Skeletal muscle tissue (tissue), 4 donors: ENCODE results near the gene ARHGEF33. TPM values are rescaled to one million over a fixed set of nuclear protein-coding genes. Genes with fewer than 3 reads are reported as not detected.
A peak's percentile ranks its signal among the peaks of the same experiment; 100 is the strongest.

Experiments used
- H3K27ac ChIP-seq: one replicate; pipeline ENCODE4 v1.7.0; 2013; ENCODE audit warnings: mild to moderate bottlenecking, low read depth, low read length, inconsistent platforms
- H3K27me3 ChIP-seq, 3 donors: one replicate each; pipeline ENCODE4 v1.7.0; 2013; ENCODE audit warnings: low read length in 3 of 3; ENCODE audit not compliant: control insufficient read depth in 3 of 3, insufficient read depth in 3 of 3
- H3K36me3 ChIP-seq, 3 donors: one replicate each; pipeline ENCODE4 v1.7.0; 2013; ENCODE audit warnings: low read length in 3 of 3; ENCODE audit not compliant: control insufficient read depth in 3 of 3, insufficient read depth in 3 of 3
- H3K4me1 ChIP-seq, 3 donors: one replicate each; pipeline ENCODE4 v1.7.0; 2013; ENCODE audit warnings: low read length in 3 of 3, mild to moderate bottlenecking in 3 of 3; ENCODE audit not compliant: control insufficient read depth in 3 of 3, insufficient read depth in 3 of 3
- H3K4me3 ChIP-seq, 3 donors: one replicate each; pipeline ENCODE4 v1.7.0; 2013; ENCODE audit warnings: low read length in 3 of 3
- H3K9ac ChIP-seq, 3 donors: one replicate each; pipeline ENCODE4 v1.7.0; 2013; ENCODE audit warnings: low read length in 3 of 3, mild to moderate bottlenecking in 3 of 3, moderate library complexity in 2 of 3, low read depth in 1 of 3
- H3K9me3 ChIP-seq, 3 donors: one replicate each; pipeline ENCODE4 v1.7.0; 2013; ENCODE audit warnings: low read length in 3 of 3; ENCODE audit not compliant: control insufficient read depth in 3 of 3
- total RNA-seq: library from RNA; depleted of rRNA; stranded (reverse); fragments of >200 nt; gene quantifications from one replicate; pipeline ENCODE4 v1.2.3, GENCODE V29; 2014
- donor health status: Osteomylitis.

Gene ARHGEF33
- total RNA-seq, 1 donor from 2014 or later = under 0.01 TPM

- Histone ChIP-seq H3K4me1 (no peaks in the 10 kb centered on the region), H3K4me3 (no peak overlapping the region), H3K27ac (no peak overlapping the region), H3K9me3 (no peaks in the 10 kb centered on the region), H3K9ac (no peak overlapping the region), H3K36me3 (peaks cover 5 to 22% (median 11%) of the 10 kb centered on the region in 3 donors), H3K27me3 (no peaks in the 10 kb centered on the region)
Observed at GRCh38 chr2:38991899-38992298, 102.2 kb downstream of the ARHGEF33 start.

GRCh38 chr2:38997781-38998180 lies 108.1 kb downstream of the ARHGEF33 start:
- H3K4me1 ChIP-seq = no peaks in the 10 kb centered on the region
- H3K27me3 ChIP-seq = no peaks in the 10 kb centered on the region
- H3K36me3 ChIP-seq = peaks cover 16 to 47% (median 27%) of the 10 kb centered on the region in 3 donors
- no peaks in the 10 kb centered on the region for H3K9me3 ChIP-seq
- H3K4me3 ChIP-seq = no peak overlapping the region
- H3K9ac ChIP-seq = no peak overlapping the region
- H3K27ac ChIP-seq = no peak overlapping the region

GRCh38 chr2:39000552-39000951 lies 110.9 kb downstream of the ARHGEF33 start:
- Histone ChIP-seq H3K27ac (no peak overlapping the region), H3K27me3 (no peaks in the 10 kb centered on the region), H3K9me3 (no peaks in the 10 kb centered on the region), H3K36me3 (peaks cover 15 to 38% (median 22%) of the 10 kb centered on the region in 3 donors), H3K4me3 (no peak overlapping the region), H3K4me1 (no peaks in the 10 kb centered on the region), H3K9ac (no peak overlapping the region)

- H3K27me3 ChIP-seq = no peaks in the 10 kb centered on the region
- H3K4me3 ChIP-seq = no peak overlapping the region
- H3K27ac ChIP-seq = no peak overlapping the region
- no peaks in the 10 kb centered on the region for H3K9me3 ChIP-seq
- peaks cover 16 to 27% (median 25%) of the 10 kb centered on the region in 3 donors for H3K36me3 ChIP-seq
- no peak overlapping the region for H3K9ac ChIP-seq
- no peaks in the 10 kb centered on the region for H3K4me1 ChIP-seq
Observed at GRCh38 chr2:39007875-39008504, 118.3 kb downstream of the ARHGEF33 start.

GRCh38 chr2:39008665-39009064 lies 119.0 kb downstream of the ARHGEF33 start:
- H3K9ac ChIP-seq = no peak overlapping the region
- H3K27me3 ChIP-seq = no peaks in the 10 kb centered on the region
- no peaks in the 10 kb centered on the region for H3K9me3 ChIP-seq
- peaks cover 16 to 33% (median 31%) of the 10 kb centered on the region in 3 donors for H3K36me3 ChIP-seq
- H3K4me3 ChIP-seq = no peak overlapping the region
- H3K27ac ChIP-seq = no peak overlapping the region
- H3K4me1 ChIP-seq = no peaks in the 10 kb centered on the region

- no peak overlapping the region for H3K4me3 ChIP-seq
- no peaks in the 10 kb centered on the region for H3K27me3 ChIP-seq
- H3K9ac ChIP-seq = no peak overlapping the region
- no peak overlapping the region for H3K27ac ChIP-seq
- peaks cover 6 to 28% (median 17%) of the 10 kb centered on the region in 3 donors for H3K36me3 ChIP-seq
- peaks cover 0 to 8% (median 0%) of the 10 kb centered on the region in 3 donors for H3K4me1 ChIP-seq
- no peaks in the 10 kb centered on the region for H3K9me3 ChIP-seq
Observed at GRCh38 chr2:39013871-39014270, 124.2 kb downstream of the ARHGEF33 start.

GRCh38 chr2:39015424-39015823 lies 125.7 kb downstream of the ARHGEF33 start:
- Histone ChIP-seq H3K27me3 (no peaks in the 10 kb centered on the region), H3K4me1 (peaks cover 0 to 8% (median 0%) of the 10 kb centered on the region in 3 donors), H3K4me3 (no peak overlapping the region), H3K27ac (no peak overlapping the region), H3K9me3 (no peaks in the 10 kb centered on the region), H3K9ac (no peak overlapping the region), H3K36me3 (peaks cover 3 to 20% (median 14%) of the 10 kb centered on the region in 3 donors)

GRCh38 chr2:39017334-39017733 lies 127.7 kb downstream of the ARHGEF33 start:
- no peak overlapping the region for H3K27ac ChIP-seq
- H3K4me3 ChIP-seq = no peak overlapping the region
- H3K36me3 ChIP-seq = peaks cover 0 to 12% (median 9%) of the 10 kb centered on the region in 3 donors
- no peaks in the 10 kb centered on the region for H3K27me3 ChIP-seq
- peaks cover 0 to 8% (median 0%) of the 10 kb centered on the region in 3 donors for H3K4me1 ChIP-seq
- peak overlapping the region in 1 of 3 donors; percentile 10 for H3K9ac ChIP-seq
- no peaks in the 10 kb centered on the region for H3K9me3 ChIP-seq

- Histone ChIP-seq H3K36me3 (peaks cover 0 to 4% (median 4%) of the 10 kb centered on the region in 3 donors), H3K4me3 (no peak overlapping the region), H3K9ac (no peak overlapping the region), H3K27me3 (no peaks in the 10 kb centered on the region), H3K9me3 (no peaks in the 10 kb centered on the region), H3K4me1 (peaks cover 0 to 8% (median 0%) of the 10 kb centered on the region in 3 donors), H3K27ac (peak overlapping the region; percentile 3)
Observed at GRCh38 chr2:39018638-39019037, 129.0 kb downstream of the ARHGEF33 start.

GRCh38 chr2:39020383-39020782 lies 130.7 kb downstream of the ARHGEF33 start:
- Histone ChIP-seq H3K4me1 (peaks cover 0 to 8% (median 0%) of the 10 kb centered on the region in 3 donors), H3K36me3 (peaks cover 0 to 4% (median 4%) of the 10 kb centered on the region in 3 donors), H3K27me3 (no peaks in the 10 kb centered on the region), H3K9me3 (no peaks in the 10 kb centered on the region), H3K9ac (no peak overlapping the region), H3K4me3 (no peak overlapping the region), H3K27ac (no peak overlapping the region)
